Stimulated activated CD4-positive, alpha-beta T cell treated with anti-CD3 and anti-CD28 coated beads, Interleukin-1b, Interleukin-23, amount 100 ng/mL, for 1 hour (primary cell): Measurements from ENCODE around the gene KMT2B.
"Not testable (repeated sequence)": the region's sequence is repeated elsewhere in the genome, so short reads cannot be mapped to it uniquely, and the experiment has no call there.

Experiments
- DNase-seq, 2 donors: peaks; one replicate each; pipeline ENCODE4 v3.0.0-alpha.2; 2020; ENCODE audit warnings: low read depth in 2 of 2

KMT2B gene

GRCh38 chr19:35710784-35711723 is 6.7 kb upstream of the KMT2B start:
- no peak for DNase-seq

- DNase-seq: no peak
Measured at GRCh38 chr19:35712567-35713505, 5.0 kb upstream of the KMT2B start.

GRCh38 chr19:35713506-35713850 is 4.3 kb upstream of the KMT2B start:
- no peak for DNase-seq

- no peak for DNase-seq
Measured at GRCh38 chr19:35713904-35714495, 3.8 kb upstream of the KMT2B start.

- no peak for DNase-seq
Measured at GRCh38 chr19:35714601-35715354, 3.0 kb upstream of the KMT2B start.

GRCh38 chr19:35715355-35715809 is 2.4 kb upstream of the KMT2B start:
- no peak for DNase-seq

GRCh38 chr19:35715981-35716800 is 1.6 kb upstream of the KMT2B start:
- no peak for DNase-seq

- DNase-seq: peak; percentile 91 to 94
Measured at GRCh38 chr19:35716801-35717664, 770 bp upstream of the KMT2B start.

- DNase-seq: no peak
Measured at GRCh38 chr19:35718345-35719041, 690 bp downstream of the KMT2B start.

GRCh38 chr19:35719402-35720162 is 1.8 kb downstream of the KMT2B start:
- no peak for DNase-seq

GRCh38 chr19:35720163-35720524 is 2.3 kb downstream of the KMT2B start:
- DNase-seq: no peak

GRCh38 chr19:35720648-35721047 is 2.8 kb downstream of the KMT2B start:
- no peak for DNase-seq

- DNase-seq: no peak
Measured at GRCh38 chr19:35721374-35721773, 3.6 kb downstream of the KMT2B start.

- DNase-seq: no peak
Measured at GRCh38 chr19:35722461-35722860, 4.7 kb downstream of the KMT2B start.

- DNase-seq: no peak
Measured at GRCh38 chr19:35722897-35723296, 5.1 kb downstream of the KMT2B start.

- DNase-seq: no peak
Measured at GRCh38 chr19:35723671-35724070, 5.9 kb downstream of the KMT2B start.

GRCh38 chr19:35724132-35724531 is 6.3 kb downstream of the KMT2B start:
- DNase-seq: not testable (repeated sequence)

- DNase-seq: no peak
Measured at GRCh38 chr19:35724560-35724959, 6.8 kb downstream of the KMT2B start.
